H54 (cell line): ENCODE results near the gene SLC19A1.

Experiments used
- DNase-seq: peaks from one replicate; pipeline ENCODE4 v3.0.0; 2011; ENCODE audit warnings: low spot score, mixed read lengths; ENCODE audit not compliant: insufficient read length
- FAIRE-seq: peaks from 3 replicates; lab custom pipeline; 2011; peaks lifted over from hg19 to GRCh38; lab: Jason Lieb, UNC
- POLR2A ChIP-seq: IDR thresholded peaks from 2 replicates; pipeline ENCODE4 v1.6.1; 2011; ENCODE audit warnings: low read depth, mild to moderate bottlenecking, low read length

SLC19A1 gene

GRCh38 chr21:45558044-45558721 lies 15.9 kb upstream of the SLC19A1 start:
- FAIRE-seq (no peak), DNase-seq (no peak)
- TF ChIP-seq POLR2A, result no peak

GRCh38 chr21:45557616-45558043 lies 15.4 kb upstream of the SLC19A1 start:
- FAIRE-seq (no peak), DNase-seq (no peak)
- no peak for TF ChIP-seq POLR2A

- no peak for TF ChIP-seq POLR2A
- no peak for FAIRE-seq
- DNase-seq, result no peak
Measured at GRCh38 chr21:45556645-45557615, 14.7 kb upstream of the SLC19A1 start.

- FAIRE-seq, result no peak
- no peak for TF ChIP-seq POLR2A
- DNase-seq, result no peak
Measured at GRCh38 chr21:45556302-45556644, 14.0 kb upstream of the SLC19A1 start.

GRCh38 chr21:45555557-45556301 lies 13.5 kb upstream of the SLC19A1 start:
- no peak for FAIRE-seq

GRCh38 chr21:45555251-45555556 lies 13.0 kb upstream of the SLC19A1 start:
- no peak for TF ChIP-seq POLR2A
- DNase-seq, result no peak
- no peak for FAIRE-seq

More at GRCh38 chr21:45555557-45556301, 13.5 kb upstream of the SLC19A1 start:
- no peak for TF ChIP-seq POLR2A
- DNase-seq, result peak; percentile 98

- FAIRE-seq, result no peak
- TF ChIP-seq POLR2A, result 0 out of 2 replicates have a peak, but pooled peaks have one; percentile 22
- peak; percentile 98 for DNase-seq
Measured at GRCh38 chr21:45554477-45555175, 12.4 kb upstream of the SLC19A1 start.

GRCh38 chr21:45552696-45553391 lies 10.6 kb upstream of the SLC19A1 start:
- no peak for FAIRE-seq
- no peak for DNase-seq
- TF ChIP-seq POLR2A, result no peak

- TF ChIP-seq POLR2A, result no peak
- DNase-seq (no peak), FAIRE-seq (no peak)
Measured at GRCh38 chr21:45551783-45552695, 9.8 kb upstream of the SLC19A1 start.

GRCh38 chr21:45551316-45551715 lies 9.1 kb upstream of the SLC19A1 start:
- FAIRE-seq (peak; percentile 62), DNase-seq (peak; percentile 96)

GRCh38 chr21:45550522-45551210 lies 8.4 kb upstream of the SLC19A1 start:
- FAIRE-seq, result no peak
- no peak for DNase-seq

More at GRCh38 chr21:45551316-45551715, 9.1 kb upstream of the SLC19A1 start:
- no peak for TF ChIP-seq POLR2A

More at GRCh38 chr21:45550522-45551210, 8.4 kb upstream of the SLC19A1 start:
- no peak for TF ChIP-seq POLR2A
